H1 (cell line): ENCODE results near the gene POU6F2. TPM values are rescaled to one million over a fixed set of nuclear protein-coding genes. Genes with fewer than 3 reads are reported as not detected.

Experiments
- CTCF ChIA-PET: fragments of 300-600 bp; sonication (Branson Sonifier 250); formaldehyde crosslinking; loops from one replicate; lab custom pipeline; 2021; ENCODE audit not compliant: partially characterized antibody; lab: Charles Lee
- POLR2A ChIA-PET: fragments of 300-600 bp; sonication (Branson Sonifier 250); formaldehyde crosslinking; loops from one replicate; lab custom pipeline; 2021; ENCODE audit warnings: inconsistent platforms; ENCODE audit not compliant: partially characterized antibody; lab: Charles Lee
- DNase-seq, 2 experiments: peaks; one replicate each; pipeline versions ENCODE4 v3.0.0 to v3.0.0-alpha.2; 2010 to 2022; ENCODE audit warnings: low spot score in 2 of 2, low read depth in 1 of 2, mixed read lengths in 1 of 2
- FAIRE-seq: peaks from 2 replicates; lab custom pipeline; 2011; peaks lifted over from hg19 to GRCh38; lab: Jason Lieb, UNC
- H2AFZ ChIP-seq: 2 replicates; pipeline ENCODE4 v1.8.1; 2012; ENCODE audit warnings: low read length, inconsistent platforms
- H2AK5ac ChIP-seq: 2 replicates; pipeline ENCODE4 v1.6.1; 2013; ENCODE audit warnings: low read depth, low read length
- H2BK120ac ChIP-seq: replicated peaks from 2 replicates; pipeline ENCODE3; 2013; ENCODE audit warnings: low read depth, low read length, inconsistent platforms
- H2BK12ac ChIP-seq: 2 replicates; pipeline ENCODE4 v1.6.1; 2013; ENCODE audit warnings: low read depth, low read length
- H2BK15ac ChIP-seq: 2 replicates; pipeline ENCODE4 v1.6.1; 2013; ENCODE audit warnings: low read length
- H2BK20ac ChIP-seq: 2 replicates; pipeline ENCODE4 v1.6.1; 2013; ENCODE audit warnings: low read length
- H2BK5ac ChIP-seq: 2 replicates; pipeline ENCODE4 v1.6.1; 2013; ENCODE audit warnings: low read depth, low read length
- H3K14ac ChIP-seq: 2 replicates; pipeline ENCODE4 v1.6.1; 2013; ENCODE audit warnings: inconsistent platforms; ENCODE audit not compliant: insufficient read length
- H3K18ac ChIP-seq: 2 replicates; pipeline ENCODE4 v1.6.1; 2013; ENCODE audit warnings: low read length; ENCODE audit errors: extremely low read depth
- H3K23ac ChIP-seq: 2 replicates; pipeline ENCODE4 v1.6.1; 2013; ENCODE audit warnings: inconsistent platforms; ENCODE audit not compliant: insufficient read length
- H3K23me2 ChIP-seq: 2 replicates; pipeline ENCODE4 v1.6.1; 2013; ENCODE audit warnings: low read depth, low read length
- H3K27ac ChIP-seq: 2 replicates; pipeline ENCODE4 v1.6.1; 2011; ENCODE audit warnings: low read depth, low read length, inconsistent platforms
- H3K27me3 ChIP-seq, 4 experiments: replicated peaks in 1 of 4; 1 replicate in 1 of 4; 2 replicates in 3 of 4; pipeline versions ENCODE4 v1.6.1 to v1.8.1; 2011 to 2013; ENCODE audit warnings: low read length in 3 of 4, mild to moderate bottlenecking in 3 of 4, inconsistent platforms in 2 of 4, mixed read lengths in 2 of 4, moderate library complexity in 1 of 4; ENCODE audit not compliant: control insufficient read depth in 3 of 4, insufficient read depth in 3 of 4; ENCODE audit errors: extremely low read depth in 1 of 4
- H3K36me3 ChIP-seq, 4 experiments: 2 replicates each; pipeline versions ENCODE4 v1.6.1 to v1.8.1; 2011 to 2013; ENCODE audit warnings: mild to moderate bottlenecking in 4 of 4, low read length in 3 of 4, moderate library complexity in 2 of 4, control low read depth in 1 of 4, inconsistent platforms in 1 of 4; ENCODE audit not compliant: insufficient read depth in 4 of 4, control insufficient read depth in 2 of 4
- H3K4ac ChIP-seq: replicated peaks from 2 replicates; pipeline ENCODE3; 2013; ENCODE audit warnings: low read length, low read depth, mixed read lengths, inconsistent platforms; ENCODE audit not compliant: insufficient read length
- H3K4me1 ChIP-seq, 4 experiments: replicated peaks in 1 of 4; 1 replicate in 1 of 4; 2 replicates in 3 of 4; pipeline versions ENCODE4 v1.6.1 to v1.8.1; 2011 to 2013; ENCODE audit warnings: low read length in 3 of 4, inconsistent platforms in 2 of 4, mixed read lengths in 1 of 4; ENCODE audit not compliant: insufficient read depth in 4 of 4, control insufficient read depth in 3 of 4
- H3K4me2 ChIP-seq, 2 experiments: 2 replicates each; pipeline versions ENCODE4 v1.6.1 to v1.8.1; 2011 to 2013; ENCODE audit warnings: low read depth in 2 of 2, low read length in 2 of 2, control low read depth in 1 of 2, inconsistent platforms in 1 of 2, mild to moderate bottlenecking in 1 of 2; ENCODE audit not compliant: insufficient read depth in 1 of 2
- H3K4me3 ChIP-seq, 4 experiments: fragments of 200-600, 300-600 bp in 1 of 4; sonication (generic), shearing (Covaris generic), sonication (Bioruptor Twin) in 1 of 4; 2 replicates each; pipeline versions ENCODE4 v1.5.1 to v1.8.1; 2011 to 2016; ENCODE audit warnings: low read length in 4 of 4, low read depth in 3 of 4, control low read depth in 2 of 4, inconsistent platforms in 2 of 4, mild to moderate bottlenecking in 2 of 4, mixed read lengths in 1 of 4, moderate library complexity in 1 of 4; ENCODE audit not compliant: insufficient read depth in 2 of 4; ENCODE audit errors: extremely low read depth in 1 of 4
- H3K56ac ChIP-seq: replicated peaks from 2 replicates; pipeline ENCODE3; 2013; ENCODE audit warnings: low read depth, mild to moderate bottlenecking, mixed read lengths, low read length, inconsistent platforms; ENCODE audit not compliant: insufficient read length
- H3K79me1 ChIP-seq: 2 replicates; pipeline ENCODE4 v1.6.1; 2013; ENCODE audit warnings: low read depth, low read length, control low read depth
- H3K79me2 ChIP-seq, 2 experiments: 2 replicates each; pipeline versions ENCODE4 v1.6.1 to v1.8.1; 2012 to 2013; ENCODE audit warnings: low read length in 2 of 2, mild to moderate bottlenecking in 2 of 2, inconsistent platforms in 1 of 2; ENCODE audit not compliant: insufficient read depth in 2 of 2, control insufficient read depth in 1 of 2
- H3K9ac ChIP-seq, 4 experiments: replicated peaks in 1 of 4; 1 replicate in 1 of 4; 2 replicates in 3 of 4; pipeline versions ENCODE4 v1.6.1 to v1.8.1; 2011 to 2013; ENCODE audit warnings: low read depth in 3 of 4, low read length in 3 of 4, control low read depth in 2 of 4, mild to moderate bottlenecking in 2 of 4, moderate library complexity in 2 of 4, inconsistent platforms in 1 of 4; ENCODE audit errors: extremely low read depth in 1 of 4
- H3K9me3 ChIP-seq, 2 experiments: 2 replicates each; pipeline versions ENCODE4 v1.6.1 to v1.8.1; 2012 to 2013; ENCODE audit warnings: mild to moderate bottlenecking in 2 of 2, moderate library complexity in 2 of 2, control low read depth in 1 of 2, inconsistent platforms in 1 of 2, low read depth in 1 of 2, low read length in 1 of 2, mixed read lengths in 1 of 2; ENCODE audit not compliant: insufficient read depth in 2 of 2
- H4K20me1 ChIP-seq, 2 experiments: replicated peaks in 1 of 2; 2 replicates each; pipeline versions ENCODE3 to v1.8.1; 2011 to 2013; ENCODE audit warnings: inconsistent platforms in 2 of 2, low read length in 2 of 2, mild to moderate bottlenecking in 1 of 2; ENCODE audit not compliant: insufficient read depth in 2 of 2, control insufficient read depth in 1 of 2
- H4K5ac ChIP-seq: 2 replicates; pipeline ENCODE4 v1.6.1; 2013; ENCODE audit warnings: low read length, low read depth, mixed read lengths, inconsistent platforms; ENCODE audit not compliant: insufficient read length
- H4K8ac ChIP-seq: 2 replicates; pipeline ENCODE4 v1.8.0; 2013; ENCODE audit warnings: mild to moderate bottlenecking, moderate library complexity, low read length, inconsistent platforms; ENCODE audit not compliant: insufficient read depth; ENCODE audit errors: extremely low read depth
- H4K91ac ChIP-seq: replicated peaks from 2 replicates; pipeline ENCODE3; 2013; ENCODE audit warnings: low read length, mixed read lengths, inconsistent platforms; ENCODE audit not compliant: insufficient read length
- BACH1 ChIP-seq: IDR thresholded peaks from 2 replicates; pipeline ENCODE4 v1.6.1; 2012; ENCODE audit warnings: low read length, improper control_type of control experiment
- CBX8 ChIP-seq: fragments of 300-800, 300-1000 bp; sonication (generic); IDR thresholded peaks from 2 replicates; pipeline ENCODE4 v1.7.1; 2016; ENCODE audit warnings: low read depth, low read length, borderline replicate concordance
- CEBPB ChIP-seq: IDR thresholded peaks from 2 replicates; pipeline ENCODE4 v1.6.1; 2012; ENCODE audit warnings: low read depth, low read length
- CHD2 ChIP-seq: IDR thresholded peaks from 2 replicates; pipeline ENCODE4 v1.6.1; 2012; ENCODE audit warnings: low read length, improper control_type of control experiment
- CTBP2 ChIP-seq: IDR thresholded peaks from 2 replicates; pipeline ENCODE4 v1.7.0; 2011; ENCODE audit warnings: borderline replicate concordance, mild to moderate bottlenecking, moderate library complexity, mixed read lengths, low read length; ENCODE audit not compliant: insufficient read depth, insufficient read length
- EZH2 ChIP-seq: fragments of 200-600 bp; sonication (generic); IDR thresholded peaks from 2 replicates; pipeline ENCODE4 v1.7.1; 2012; ENCODE audit warnings: low read depth, mild to moderate bottlenecking, moderate library complexity, low read length, inconsistent platforms; ENCODE audit not compliant: severe bottlenecking
- HDAC6 ChIP-seq: IDR thresholded peaks from one replicate; pipeline ENCODE4 v1.7.1; 2012; ENCODE audit warnings: low read depth, mild to moderate bottlenecking, inconsistent platforms, low read length, moderate library complexity
- JUN ChIP-seq: IDR thresholded peaks from 2 replicates; pipeline ENCODE4 v1.6.1; 2011; ENCODE audit warnings: low read depth, mild to moderate bottlenecking, improper control_type of control experiment, low read length
- KDM4A ChIP-seq: IDR thresholded peaks from one replicate; pipeline ENCODE4 v1.7.1; 2012; ENCODE audit warnings: low read depth, mild to moderate bottlenecking, moderate library complexity, low read length, inconsistent platforms; ENCODE audit not compliant: severe bottlenecking
- MAX ChIP-seq: IDR thresholded peaks from 2 replicates; pipeline ENCODE4 v1.6.1; 2012; ENCODE audit warnings: inconsistent platforms
- POLR2A ChIP-seq, 2 experiments: IDR thresholded peaks; 1 replicate in 1 of 2; 2 replicates in 1 of 2; pipeline ENCODE4 v1.6.1; 2011; ENCODE audit warnings: low read depth in 2 of 2, low read length in 2 of 2, mild to moderate bottlenecking in 2 of 2; ENCODE audit errors: control extremely low read depth in 1 of 2
- SAP30 ChIP-seq: fragments of 300-600 bp; sonication (generic); IDR thresholded peaks from 2 replicates; pipeline ENCODE4 v1.7.1; 2012; ENCODE audit warnings: low read length, moderate library complexity, mild to moderate bottlenecking, inconsistent platforms; ENCODE audit not compliant: insufficient read depth, insufficient replicate concordance
- USF2 ChIP-seq: IDR thresholded peaks from 2 replicates; pipeline ENCODE4 v1.6.1; 2011; ENCODE audit warnings: low read length, improper control_type of control experiment
- ZNF274 ChIP-seq: IDR thresholded peaks from 2 replicates; pipeline ENCODE4 v1.7.0; 2012; ENCODE audit warnings: low read length, borderline replicate concordance; ENCODE audit errors: extremely low read depth
- whole genome bisulfite sequencing, 2 experiments: shearing (Covaris generic) in 1 of 2; methylation state at CpG; one replicate each; pipeline versions ENCODE4 v1.1.6 to v1.1.7; 2013 to 2015; ENCODE audit warnings: low lambda C conversion rate in 2 of 2, mixed read lengths in 2 of 2, inconsistent platforms in 1 of 2, low coverage in 1 of 2, missing lambda C conversion rate in 1 of 2; ENCODE audit not compliant: insufficient replicate concordance in 2 of 2, insufficient coverage in 1 of 2, insufficient read length in 1 of 2; ENCODE audit errors: extremely low coverage in 1 of 2, missing lambda C conversion rate in 1 of 2; 5-methylcytosine and 5-hydroxymethylcytosine counted together
- polyA plus RNA-seq, 7 experiments: library from polyadenylated mRNA; depleted of rRNA in 3 of 7; stranded (reverse) in 5 of 7; unstranded in 2 of 7; fragments of >200 nt in 5 of 7; fragments of 200-250 nt in 2 of 7; gene quantifications; 1 replicate in 5 of 7; 2 replicates in 1 of 7; 4 replicates in 1 of 7; pipeline versions ENCODE4 v1.2.1 to v1.2.3, GENCODE V29; 2011 to 2013; ENCODE audit warnings: missing spikeins in 2 of 7, mixed read lengths in 2 of 7
- total RNA-seq: library from RNA; stranded (reverse); fragmentation: NEBNext Ultra II Directional; extraction: Animal tissue kit (Norgen Biotek cat#: 25700); gene quantifications from 2 replicates; pipeline ENCODE4 v1.2.1, GENCODE V29; 2021

The POU6F2 gene
- total and polyA plus RNA-seq, 2 of the 8 experiments (the other 6 are each of a cell fraction or from before 2014, with no cell fraction given) = 1.1 to 2.0 TPM

- Histone ChIP-seq H2BK15ac (no peak overlapping the region), H2BK5ac (no peak overlapping the region), H3K14ac (no peak overlapping the region), H3K23ac (no peak overlapping the region), H2AK5ac (no peak overlapping the region), H3K27me3 (no peaks in the 10 kb centered on the region), H3K4ac (no peak overlapping the region), H3K4me2 (no peak overlapping the region), H2BK12ac (no peak overlapping the region), H3K79me1 (no peaks in the 10 kb centered on the region), H3K4me1 (peaks cover 0 to 8% (median 0%) of the 10 kb centered on the region in 4 experiments; a peak in 2 of 7 replicates), H3K23me2 (no peaks in the 10 kb centered on the region), H2BK120ac (no peak overlapping the region), H4K5ac (no peak overlapping the region), H3K9ac (no peak overlapping the region), H4K20me1 (no peaks in the 10 kb centered on the region), H2AFZ (no peak overlapping the region), H3K18ac (no peak overlapping the region), H2BK20ac (no peak overlapping the region), H4K91ac (no peak overlapping the region), H3K79me2 (no peaks in the 10 kb centered on the region), H3K4me3 (no peak overlapping the region), H3K36me3 (no peaks in the 10 kb centered on the region), H4K8ac (no peak overlapping the region), H3K9me3 (no peaks in the 10 kb centered on the region), H3K27ac (no peak overlapping the region), H3K56ac (no peak overlapping the region)
- FAIRE-seq (no peak), DNase-seq (no peak)
- WGBS, 2 experiments = 81% methylated on average over 4 of the region's 4 CpGs; no CpG with 5 or more reads in 1 of the 2 experiments
- CTCF ChIA-PET = interaction anchor here (1.2 kb wide), 1 partner anchor 38 kb away, joined by 3 read pairs; no protein-coding TSS in a partner anchor
- POLR2A ChIA-PET = no interaction called here
- TF ChIP-seq POLR2A (IDR thresholded peaks at IDR 0.05; ENCODE audit: control extremely low read depth in 1 of 2, low read depth in 2 of 2, low read length in 2 of 2) (no peak), MAX (no peak), SAP30 (no peak), USF2 (no peak), CEBPB (no peak), CTBP2 (no peak), BACH1 (no peak), EZH2 (no peak), JUN (no peak), CBX8 (no peak), CHD2 (no peak), HDAC6 (no peak), KDM4A (no peak), ZNF274 (no peak)
Observed at GRCh38 chr7:39044489-39044888, 66.8 kb downstream of the POU6F2 start.
